ENCODE data around the gene CSRP2.

The CSRP2 gene

DNA sequence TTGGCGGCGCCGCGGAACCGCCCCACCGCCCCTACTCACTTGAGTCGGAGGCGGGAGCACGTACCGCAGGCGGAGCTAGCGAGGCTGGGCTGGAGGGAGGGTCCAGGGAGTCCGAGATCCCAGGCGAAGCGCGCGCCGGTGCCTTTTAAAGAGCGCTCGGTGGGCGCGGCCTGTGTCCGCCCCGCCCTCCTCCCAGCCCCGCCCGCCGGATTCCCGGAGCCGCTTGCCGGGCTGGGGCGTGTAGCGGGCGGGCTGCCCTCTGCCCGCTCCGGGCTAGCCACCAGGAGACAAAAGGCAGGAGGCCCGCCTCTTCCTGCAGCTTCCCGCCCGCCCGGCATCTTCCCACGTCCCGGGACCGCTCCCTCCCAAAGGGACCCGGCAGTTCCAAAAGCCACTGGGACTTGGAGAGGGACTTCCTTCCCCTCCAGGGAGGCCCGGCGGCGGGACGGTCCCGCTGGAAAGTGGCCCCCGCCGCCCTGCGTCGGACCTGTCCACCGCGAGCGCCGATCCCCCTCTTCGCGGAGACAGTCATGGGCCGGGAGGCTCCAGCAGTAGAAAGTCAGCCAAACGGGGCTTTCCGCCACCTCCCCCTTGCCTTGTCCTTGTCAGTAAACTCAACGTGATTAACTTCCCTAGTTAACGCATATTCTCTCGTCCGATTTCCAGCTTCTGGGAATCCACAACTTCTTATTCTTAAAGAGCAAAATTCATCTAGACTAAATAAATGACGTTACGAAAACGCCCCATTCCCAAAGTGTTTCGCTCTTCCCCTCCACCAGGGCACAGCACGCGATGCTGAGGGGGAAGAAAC, at the start of gene CSRP2:
CSRP2 (minus strand) TSS at position 121 of the 811 bp plus-strand sequence. CDS start 12,759 bp downstream, outside the sequence.
- DNase-seq, result peak; percentile 84

DNA sequence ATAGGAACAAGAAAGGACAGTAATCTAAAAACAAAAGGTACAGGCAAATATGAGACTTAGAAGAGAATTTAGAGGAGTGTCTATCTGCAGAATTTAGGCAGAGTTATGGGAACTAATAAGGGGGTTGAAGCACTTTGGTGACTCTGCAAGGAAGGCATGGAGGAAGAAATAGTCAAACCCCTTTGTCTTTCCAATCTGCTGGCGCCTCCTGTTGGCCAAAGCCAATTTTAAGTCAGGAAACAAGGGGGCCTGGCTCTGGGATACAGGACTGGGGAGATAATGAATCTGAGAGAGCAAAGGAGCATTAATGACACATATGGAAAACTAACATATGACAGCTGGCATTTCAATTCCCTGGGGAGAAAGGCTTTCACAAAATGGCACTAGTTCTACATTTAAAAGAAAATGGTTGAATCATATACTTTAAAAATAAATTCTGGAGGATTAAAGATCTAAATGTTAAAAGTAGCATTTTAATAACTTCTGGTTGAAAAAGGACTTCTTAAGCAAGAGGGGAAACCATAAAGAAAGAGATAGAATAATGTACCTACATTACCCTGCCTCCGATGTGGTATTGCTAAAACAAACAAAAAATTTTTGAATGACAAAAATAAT, 48.5 kb upstream of the CSRP2 start:
- DNase-seq, result no peak

DNA sequence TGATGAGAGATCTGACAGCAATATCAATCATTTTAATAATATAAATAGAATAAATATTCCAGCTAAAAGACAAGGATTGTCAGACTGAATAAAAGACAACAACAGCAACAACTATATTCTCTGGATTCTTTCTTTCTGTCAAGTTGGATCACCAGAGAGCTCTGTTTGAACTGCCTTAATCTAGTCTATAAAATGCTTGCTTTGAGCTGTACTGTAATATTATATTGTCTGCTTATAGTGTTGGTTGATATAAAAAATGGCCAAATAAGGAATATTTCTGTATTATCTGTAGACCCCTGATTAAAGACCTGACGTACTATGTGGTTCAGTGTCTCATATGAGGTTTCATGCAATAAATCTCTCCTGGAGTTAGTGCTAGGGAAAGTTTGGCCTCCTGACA, 46.3 kb upstream of the CSRP2 start:
- no peak for DNase-seq

DNA sequence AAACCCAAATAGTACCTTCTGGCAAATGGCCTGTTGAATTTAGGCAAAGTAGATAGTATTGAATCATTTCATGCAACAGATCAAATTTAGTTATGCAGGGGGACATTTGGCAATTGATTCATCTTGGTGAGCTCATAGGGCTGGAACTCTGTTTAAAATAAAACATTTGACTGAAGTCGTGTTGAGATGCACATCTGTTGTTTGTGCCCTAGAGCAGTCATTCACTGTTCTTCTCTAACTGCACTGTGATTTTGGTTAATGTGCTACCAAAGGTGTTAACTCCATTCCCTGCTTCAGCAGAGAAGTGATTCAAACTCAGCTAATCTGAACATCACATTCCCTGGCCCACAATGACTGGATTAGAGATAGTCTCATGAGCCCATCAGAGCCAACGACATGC, 44.0 kb upstream of the CSRP2 start:
- DNase-seq, result no peak

DNA sequence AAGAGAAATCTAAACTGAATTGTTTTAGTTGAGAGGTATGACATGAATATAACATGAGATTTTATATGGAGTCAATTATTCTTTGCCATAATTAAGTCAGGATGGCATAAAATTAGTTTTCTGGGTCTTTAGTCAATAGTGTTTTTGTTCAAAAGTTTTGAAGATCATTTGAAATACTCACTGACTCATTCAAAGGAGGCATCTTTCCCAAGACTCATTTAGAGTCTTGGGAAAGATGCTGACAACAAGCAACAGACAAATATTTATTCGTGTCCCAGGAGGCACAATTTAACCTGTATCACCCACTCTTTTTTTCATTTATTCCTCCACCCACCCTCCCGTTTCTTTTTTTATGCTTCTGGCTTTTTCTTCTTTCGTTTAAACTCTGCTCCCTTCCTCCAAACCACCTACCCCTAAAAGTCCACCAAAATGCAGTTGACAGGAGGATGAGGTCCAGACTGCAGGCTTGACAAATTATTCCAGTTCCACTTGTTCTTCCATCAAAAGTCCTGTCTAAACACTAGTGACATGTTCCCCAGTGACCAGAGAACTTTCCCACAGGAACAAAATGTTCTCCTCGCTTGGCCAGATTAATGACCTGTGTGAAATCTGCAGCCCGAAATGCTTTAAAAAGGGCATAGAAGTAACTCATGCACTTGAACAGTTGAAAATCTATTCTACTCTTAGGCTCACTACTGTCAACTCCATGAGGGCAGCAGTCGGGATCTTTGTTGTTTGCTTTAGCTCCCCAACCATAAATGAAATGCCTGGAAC, 43.3 kb upstream of the CSRP2 start:
- no peak for DNase-seq

DNA sequence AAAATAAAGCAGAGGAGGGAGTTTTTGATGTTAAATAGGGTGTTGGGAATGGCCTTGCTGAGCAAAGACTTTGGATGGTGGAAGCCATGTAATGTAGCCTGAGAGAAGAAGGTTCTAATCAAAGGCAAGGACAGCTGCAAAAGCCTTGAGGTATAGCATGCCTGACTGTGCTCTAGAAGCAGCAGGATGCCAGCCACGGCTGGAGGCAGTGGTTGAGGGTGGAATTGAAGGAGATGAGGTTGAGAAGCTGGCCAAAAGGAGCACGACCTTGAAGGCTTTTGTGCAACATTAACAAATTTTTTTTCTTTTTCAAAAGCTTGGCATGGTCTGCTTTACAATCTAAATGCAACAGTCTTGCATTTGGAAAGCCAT, 42.3 kb upstream of the CSRP2 start:
- no peak for DNase-seq

DNA sequence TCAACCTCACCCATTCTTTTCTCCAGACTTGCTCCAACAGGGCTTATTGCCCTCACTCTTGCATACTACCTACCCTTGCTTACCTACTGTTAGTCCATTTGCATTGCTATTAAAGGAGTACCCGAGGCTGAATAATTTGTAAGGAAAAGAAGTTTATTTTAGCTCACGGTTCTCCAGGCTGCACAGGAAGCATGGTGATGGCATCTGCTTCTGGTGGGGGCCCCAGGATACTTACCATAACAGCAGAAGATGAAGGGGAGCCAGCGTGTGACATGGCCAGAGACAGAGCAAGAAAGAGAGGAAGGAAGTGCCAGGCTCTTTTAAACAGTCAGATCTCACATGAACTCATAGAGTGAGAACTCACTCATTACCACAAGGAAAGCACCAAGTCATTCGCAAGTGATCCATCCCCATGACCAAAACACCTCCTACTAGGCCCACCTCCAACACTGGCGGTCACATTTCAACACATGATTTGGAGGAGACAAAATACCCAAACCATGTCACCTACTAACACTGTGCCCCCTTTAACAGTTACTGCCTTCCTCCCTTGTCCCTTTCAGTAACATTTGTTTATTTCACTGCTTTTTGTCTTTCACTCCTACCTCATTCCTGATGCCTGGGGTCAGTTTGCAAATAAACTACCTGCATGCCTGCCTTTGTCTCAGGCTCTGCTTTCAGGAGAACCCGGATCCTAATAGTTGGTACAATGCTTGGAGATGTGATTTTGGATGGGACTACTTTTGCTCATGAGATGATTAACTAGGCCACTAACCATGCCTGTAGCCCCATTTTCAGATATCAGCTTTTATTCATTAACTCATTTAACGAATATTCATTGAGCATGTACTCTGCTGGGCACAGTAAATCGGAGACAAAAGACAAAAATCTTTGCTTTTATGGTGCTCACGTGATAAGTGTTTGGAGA, 41.6 kb upstream of the CSRP2 start:
- DNase-seq, result no peak

DNA sequence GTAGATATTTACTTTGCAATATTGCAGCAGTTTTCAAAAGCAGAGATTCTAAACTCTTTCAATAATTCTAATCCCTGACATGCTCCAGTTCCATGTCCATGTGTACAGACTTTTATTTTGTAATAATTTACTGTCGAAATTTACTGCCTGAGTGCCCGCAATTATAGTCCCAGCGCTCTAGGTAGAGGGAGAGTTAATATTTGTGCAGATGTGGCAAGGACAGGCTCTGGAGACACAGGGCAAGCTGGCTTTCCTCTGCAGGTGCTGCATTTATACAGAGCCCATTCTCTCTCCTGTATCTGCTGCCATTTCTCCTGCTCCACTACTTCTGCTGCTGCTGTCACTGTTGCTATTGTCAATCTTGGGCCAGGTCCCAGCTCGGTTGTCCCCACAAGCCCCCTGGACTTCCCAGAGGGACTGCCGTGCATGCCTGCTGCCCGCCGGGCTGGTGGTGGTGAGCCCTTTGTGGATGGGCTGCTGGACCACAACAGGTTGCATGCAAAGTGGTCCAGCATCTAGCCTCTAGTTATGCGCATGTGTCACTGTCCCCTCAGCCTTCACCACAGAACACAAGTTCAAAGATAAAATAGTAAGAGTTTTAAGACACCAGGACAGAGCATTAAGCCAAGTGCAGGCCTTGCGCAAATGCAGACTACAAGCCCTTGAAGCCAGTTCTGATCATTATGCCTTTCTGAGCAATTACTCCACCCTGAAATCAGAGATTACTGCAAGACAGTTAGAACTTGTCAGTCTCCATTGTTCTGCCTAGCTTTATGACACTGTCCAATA, 40.8 kb upstream of the CSRP2 start:
- peak; percentile 15 for DNase-seq

DNA sequence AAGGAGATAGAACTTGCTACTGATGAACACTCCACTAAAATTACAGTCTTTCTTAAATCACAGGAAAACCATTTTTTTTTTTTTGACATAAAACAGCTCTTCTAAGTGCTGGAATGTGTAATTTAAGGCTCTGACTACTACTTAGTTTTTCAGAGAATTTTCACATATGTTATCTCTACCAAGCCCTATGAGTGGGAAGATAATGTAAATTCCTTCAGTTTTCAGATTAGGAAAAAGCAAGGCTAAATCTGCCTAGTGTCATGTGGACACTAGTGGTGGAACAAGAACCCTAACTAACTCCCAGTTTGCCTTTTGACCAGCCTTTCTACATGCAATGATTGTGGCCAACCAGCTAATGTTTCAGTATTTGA, 37.3 kb upstream of the CSRP2 start:
- DNase-seq, result no peak

DNA sequence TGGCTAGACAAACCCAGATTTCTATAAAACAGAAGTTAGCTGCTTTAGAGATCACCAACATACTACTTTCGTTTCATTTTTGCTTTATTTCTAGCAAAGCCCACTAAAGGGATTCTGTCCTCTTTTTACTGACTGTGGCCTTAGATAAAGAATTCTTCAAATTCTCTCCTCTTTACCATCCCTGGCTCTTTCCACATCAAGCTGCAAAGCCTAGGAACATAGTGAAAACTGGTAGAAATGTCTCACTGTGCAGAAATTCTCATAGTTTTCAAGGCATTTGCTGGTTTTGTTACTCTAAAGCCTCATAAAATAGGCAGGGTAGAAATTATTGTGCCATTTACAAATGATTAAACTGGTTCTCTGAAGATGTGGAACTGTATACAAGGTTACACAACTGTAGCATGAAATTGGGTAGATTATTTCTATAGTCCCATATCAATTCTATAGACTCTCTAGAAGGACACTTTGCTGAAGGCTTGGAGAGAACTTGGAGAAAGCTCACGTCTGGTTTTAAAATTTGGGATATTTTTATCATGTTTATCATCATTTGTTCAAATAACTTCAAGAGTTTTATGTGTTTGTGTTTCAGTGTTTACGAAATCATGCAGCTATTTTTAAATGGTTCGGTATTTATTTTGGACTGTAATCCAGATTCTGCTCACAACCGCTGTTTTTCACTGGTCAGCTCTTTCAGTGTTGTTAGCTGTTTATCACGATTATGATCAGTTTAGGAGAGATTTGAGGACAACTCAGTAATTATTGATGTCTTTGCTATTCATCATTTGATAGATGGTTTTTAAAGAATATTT, 36.7 kb upstream of the CSRP2 start:
- no peak for DNase-seq

DNA sequence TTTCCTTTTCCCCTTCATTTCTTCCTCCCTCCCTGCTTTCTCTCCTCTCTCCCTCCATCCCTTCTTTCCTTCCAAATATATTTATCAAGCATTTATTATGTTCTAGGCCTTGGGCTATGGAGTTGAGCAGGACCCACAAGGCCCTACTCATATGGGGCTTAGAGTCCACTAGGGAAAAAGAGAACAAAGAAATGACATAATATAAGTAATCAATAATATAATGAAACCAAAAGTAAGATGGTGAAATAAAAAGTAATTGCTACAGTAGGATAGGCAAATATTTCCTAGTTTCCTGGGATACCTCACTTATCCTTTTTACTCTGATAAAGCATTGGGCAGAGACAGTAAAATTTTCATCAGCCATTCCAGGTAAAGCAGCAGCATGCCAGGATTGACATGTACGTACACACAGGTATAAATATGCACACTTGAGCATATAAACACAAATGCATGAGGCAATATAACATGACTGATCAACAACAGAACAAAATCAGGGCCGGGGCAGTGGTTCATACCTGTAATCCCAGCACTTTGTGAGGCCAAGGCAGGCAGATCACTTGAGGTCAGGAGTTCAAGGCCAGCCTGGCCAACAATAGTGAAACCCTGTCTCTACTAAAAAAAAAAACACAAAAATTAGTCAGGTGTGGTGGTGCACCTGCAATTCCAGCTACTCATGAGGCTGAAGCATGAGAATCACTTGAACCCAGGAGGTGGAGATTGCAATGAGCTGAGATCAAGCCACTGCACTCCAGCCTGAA, 35.5 kb upstream of the CSRP2 start:
- DNase-seq, result no peak

DNA sequence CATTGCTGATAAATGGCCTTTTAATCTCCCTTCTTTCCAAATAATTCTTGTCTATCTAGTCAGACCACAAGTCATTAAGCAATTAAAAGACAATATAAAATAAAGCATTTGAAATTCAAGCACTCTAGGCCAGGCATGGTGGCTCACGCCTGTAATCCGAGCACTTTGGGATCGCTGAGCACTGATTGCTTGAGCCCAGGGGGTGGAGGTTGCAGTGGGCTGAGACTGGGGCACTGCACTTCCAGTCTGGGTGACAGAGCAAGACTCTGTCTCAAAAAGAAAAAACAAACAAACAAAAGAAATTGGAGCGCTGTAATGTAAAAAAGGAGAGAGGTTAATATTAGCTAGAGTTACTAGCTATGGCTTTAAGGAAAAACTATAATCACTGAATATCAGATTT, 30.5 kb upstream of the CSRP2 start:
- DNase-seq, result no peak

DNA sequence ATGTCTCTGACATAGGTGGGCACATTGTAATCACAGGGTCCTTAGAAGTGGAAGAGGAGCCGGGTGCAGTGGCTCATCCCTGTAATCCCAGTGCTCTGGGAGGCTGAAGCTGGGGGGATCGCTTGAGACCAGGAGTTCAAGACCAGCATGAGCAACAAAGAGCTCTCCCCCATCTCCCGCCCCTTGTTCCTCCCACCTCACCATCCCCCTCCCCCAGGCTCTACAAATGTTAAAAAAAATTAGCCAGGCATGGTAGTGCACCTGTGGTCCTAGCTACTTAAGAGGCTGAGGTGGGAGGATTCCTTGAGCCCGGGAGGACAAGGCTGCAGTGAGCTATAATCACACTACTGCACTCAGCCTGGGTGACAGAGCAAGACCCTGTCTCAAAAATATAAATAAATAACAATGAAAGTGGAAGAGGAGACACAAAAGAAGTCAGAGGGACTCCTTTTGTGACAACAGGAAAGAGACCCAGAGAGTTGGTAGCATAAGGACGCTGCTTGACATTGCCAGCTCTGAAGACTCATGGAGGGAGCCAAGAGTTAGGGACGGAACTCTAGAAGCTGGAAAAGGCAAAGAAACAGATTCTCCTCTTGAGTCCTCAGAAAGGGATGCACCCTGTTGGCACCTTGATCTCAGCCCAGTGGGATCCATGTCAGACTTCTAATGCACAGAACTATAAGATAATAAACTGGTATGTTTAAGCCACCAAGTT, 29.6 kb upstream of the CSRP2 start:
- no peak for DNase-seq

DNA sequence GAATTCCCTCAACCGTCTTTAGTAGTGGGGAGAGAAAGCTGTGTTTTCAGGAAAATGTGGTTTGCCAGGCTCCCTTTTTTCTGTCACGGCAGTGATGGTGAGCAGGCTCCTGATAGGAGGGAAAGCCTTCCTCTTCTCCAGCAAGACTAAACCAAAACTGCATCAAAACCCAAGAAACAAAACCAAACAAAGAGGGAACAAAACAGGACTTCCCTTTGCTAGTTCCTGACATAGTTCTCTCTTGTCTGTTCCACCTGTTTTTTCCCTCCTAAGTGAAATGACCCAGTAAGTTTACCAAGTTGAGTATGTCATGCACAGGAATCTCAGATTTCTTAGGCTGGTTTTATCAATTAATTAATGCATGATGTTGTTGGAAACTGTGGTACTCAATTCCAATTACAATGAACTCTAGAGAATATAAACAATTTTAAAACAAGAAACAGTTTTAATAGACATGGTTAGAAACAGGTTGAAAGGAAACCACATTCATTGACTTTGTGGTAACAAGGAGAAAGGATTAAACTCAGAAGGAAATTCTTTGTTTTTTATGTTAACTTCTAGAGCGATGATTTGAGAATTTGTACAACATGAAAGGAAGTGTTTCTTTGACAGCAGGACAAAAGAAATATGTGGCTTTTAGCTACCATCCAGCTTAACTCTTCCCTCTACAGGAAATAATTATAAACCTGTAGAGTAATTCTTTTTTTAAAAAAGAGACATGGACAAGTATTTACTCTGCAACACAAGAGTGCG, 23.0 kb upstream of the CSRP2 start:
- no peak for DNase-seq

DNA sequence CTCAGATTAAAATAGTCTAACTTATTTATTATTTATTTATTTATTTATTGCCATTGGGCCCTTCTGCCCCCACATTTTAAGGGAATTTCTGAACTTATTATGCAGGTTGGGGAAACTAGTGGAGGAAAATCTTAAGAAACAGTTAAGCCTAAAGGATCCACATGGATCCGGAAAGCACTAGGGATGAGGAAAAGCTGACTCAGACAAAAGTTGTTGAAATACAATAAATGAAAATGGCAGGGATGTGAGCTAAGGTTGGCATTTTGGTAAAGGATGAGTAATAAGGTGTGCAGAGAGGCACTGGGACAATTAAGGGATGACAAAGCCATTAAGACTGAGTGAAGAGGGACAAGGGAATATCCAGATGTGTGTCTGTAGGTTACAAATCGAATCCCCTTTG, 20.7 kb upstream of the CSRP2 start:
- no peak for DNase-seq

DNA sequence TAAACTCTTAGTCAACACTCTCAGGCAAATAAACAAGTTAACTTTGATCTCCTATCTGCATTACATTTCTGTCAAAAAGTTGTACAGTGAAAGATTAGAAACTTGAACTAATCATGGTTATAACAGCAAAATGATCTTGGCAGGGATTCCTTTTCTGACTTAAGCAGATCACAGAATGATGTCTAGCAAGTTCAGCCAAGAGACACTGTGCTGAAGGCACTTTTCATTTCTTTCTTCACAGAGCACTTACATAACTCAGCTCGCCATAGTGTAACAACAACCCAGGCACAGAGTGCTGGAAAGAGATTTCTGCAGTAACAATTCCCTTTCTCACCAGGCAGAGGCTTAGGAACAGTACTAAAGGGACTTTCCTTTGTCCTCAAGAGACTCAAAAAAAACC, 19.6 kb upstream of the CSRP2 start:
- no peak for DNase-seq

DNA sequence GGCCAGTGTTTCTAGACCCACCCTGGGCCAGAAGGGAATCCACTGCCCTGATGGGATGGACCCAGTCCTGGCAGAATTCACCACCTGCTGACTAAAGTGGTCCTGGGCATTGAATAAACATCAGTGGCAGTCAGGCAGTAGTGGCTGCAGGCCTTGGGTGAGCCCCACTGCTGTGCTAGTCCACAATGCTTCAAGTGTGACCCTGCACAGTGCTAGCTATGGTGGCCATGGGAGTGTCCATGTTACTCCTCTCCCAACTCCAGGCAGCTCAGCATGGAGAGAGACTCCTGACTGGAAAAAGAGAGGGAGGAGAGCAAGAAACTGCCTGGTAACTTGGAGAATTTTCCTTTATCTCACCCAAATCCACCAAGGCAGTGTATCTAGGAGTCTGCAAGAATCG, 17.5 kb upstream of the CSRP2 start:
- DNase-seq, result no peak

DNA sequence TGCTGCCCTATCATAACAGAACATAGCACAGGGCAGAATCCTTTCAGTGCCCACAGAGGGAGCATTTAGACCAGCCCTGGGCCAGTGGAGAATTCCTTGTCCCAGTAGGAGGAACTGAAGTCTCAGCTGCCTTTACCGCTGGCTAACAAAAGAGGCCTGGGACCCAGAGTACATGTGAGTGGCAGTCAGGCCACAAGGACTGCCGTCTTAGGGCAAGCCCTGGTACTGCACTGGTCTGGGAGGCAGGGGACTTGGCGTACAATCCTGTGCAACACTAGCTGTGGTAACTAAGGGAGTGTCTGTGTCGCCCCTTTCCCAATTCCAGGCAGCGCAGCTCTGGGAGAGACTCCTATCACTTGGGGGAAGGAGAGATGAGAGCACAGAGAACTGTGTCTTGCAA, 17.0 kb upstream of the CSRP2 start:
- no peak for DNase-seq

DNA sequence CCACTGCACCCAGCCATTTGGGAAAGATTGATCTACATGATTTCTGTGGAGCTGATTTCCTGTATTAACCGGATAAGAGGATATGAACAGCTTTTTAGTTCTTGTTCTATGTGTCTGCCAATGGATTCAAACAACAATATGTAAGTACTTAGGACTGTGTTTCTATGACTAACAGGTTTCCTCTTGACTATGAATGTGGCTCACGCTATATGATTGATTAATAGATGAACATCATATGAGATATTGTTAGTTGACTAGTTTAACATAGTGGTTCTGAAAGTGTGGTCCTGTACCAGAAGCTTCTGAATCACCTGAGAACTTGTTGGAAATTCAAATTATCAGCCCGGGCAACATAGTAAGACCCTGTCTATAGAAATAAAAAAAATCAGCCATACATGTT, 12.8 kb upstream of the CSRP2 start:
- DNase-seq, result no peak
